Cardiac septum (tissue), 1 donor: ENCODE measurements around the gene CNOT6. TPM values are rescaled to one million over a fixed set of nuclear protein-coding genes. Genes with fewer than 3 reads are reported as not detected.

Experiments
- DNase-seq: peaks from one replicate; pipeline ENCODE4 v3.0.0-alpha.2; 2020; ENCODE audit warnings: low spot score
- intact Hi-C: fragments of 100-400 bp; cut with DNase I; formaldehyde crosslinking; loops from one replicate; pipeline ENCODE4 v1.14.0; 2022
- total RNA-seq: library from RNA; stranded (reverse); fragmentation: NEBNext Ultra II Directional; extraction: Animal tissue kit (Norgen Biotek cat#: 25700); gene quantifications from one replicate; pipeline ENCODE4 v1.2.1, GENCODE V29; 2021
- donor health status: DM: no; HTN: no; CAD: no.

CNOT6 gene
- total RNA-seq, 1 donor from 2014 or later: 18.4 TPM

- intact Hi-C loops: no loop called here
- DNase-seq: no peak
Observed at GRCh38 chr5:180627386-180628120, 133.4 kb downstream of the CNOT6 start.

Other genes starting within 250 kb of the CNOT6 start
- gene MAPK9, start 202.3 kb upstream of the CNOT6 start, total RNA-seq: 37.5 TPM
- gene GFPT2, start 141.0 kb upstream of the CNOT6 start, total RNA-seq: 12.9 TPM
- not detected for gene SCGB3A1, start 97.1 kb downstream of the CNOT6 start, total RNA-seq
- gene FLT4, start 155.2 kb downstream of the CNOT6 start, total RNA-seq: 5.8 TPM
- not detected for gene OR2Y1, start 245.7 kb downstream of the CNOT6 start, total RNA-seq